Neural cell (in vitro differentiated cells): ENCODE measurements around the gene MXD4.

Experiments used
- REST ChIP-seq: IDR thresholded peaks from 2 replicates; pipeline ENCODE4 v1.6.1; 2012; ENCODE audit warnings: borderline replicate concordance
- TF ChIP-seq, protein P1 (sequence below): fragments of 450-650 bp; IDR thresholded peaks from 2 replicates; pipeline ENCODE4 v1.5.1; 2014; ENCODE audit warnings: antibody characterized with exemption, mild to moderate bottlenecking, moderate library complexity; ENCODE audit not compliant: poor library complexity, severe bottlenecking

- TF ChIP-seq, protein P1, sequence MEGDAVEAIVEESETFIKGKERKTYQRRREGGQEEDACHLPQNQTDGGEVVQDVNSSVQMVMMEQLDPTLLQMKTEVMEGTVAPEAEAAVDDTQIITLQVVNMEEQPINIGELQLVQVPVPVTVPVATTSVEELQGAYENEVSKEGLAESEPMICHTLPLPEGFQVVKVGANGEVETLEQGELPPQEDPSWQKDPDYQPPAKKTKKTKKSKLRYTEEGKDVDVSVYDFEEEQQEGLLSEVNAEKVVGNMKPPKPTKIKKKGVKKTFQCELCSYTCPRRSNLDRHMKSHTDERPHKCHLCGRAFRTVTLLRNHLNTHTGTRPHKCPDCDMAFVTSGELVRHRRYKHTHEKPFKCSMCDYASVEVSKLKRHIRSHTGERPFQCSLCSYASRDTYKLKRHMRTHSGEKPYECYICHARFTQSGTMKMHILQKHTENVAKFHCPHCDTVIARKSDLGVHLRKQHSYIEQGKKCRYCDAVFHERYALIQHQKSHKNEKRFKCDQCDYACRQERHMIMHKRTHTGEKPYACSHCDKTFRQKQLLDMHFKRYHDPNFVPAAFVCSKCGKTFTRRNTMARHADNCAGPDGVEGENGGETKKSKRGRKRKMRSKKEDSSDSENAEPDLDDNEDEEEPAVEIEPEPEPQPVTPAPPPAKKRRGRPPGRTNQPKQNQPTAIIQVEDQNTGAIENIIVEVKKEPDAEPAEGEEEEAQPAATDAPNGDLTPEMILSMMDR: no peak
- TF ChIP-seq REST: no peak
Measured at GRCh38 chr4:2217726-2218125, 44.2 kb downstream of the MXD4 start.
